Hepatocyte (in vitro differentiated cells): Measurements from ENCODE around the gene SNX1.

Experiments used
- CTCF ChIP-seq: fragments of 200-600 bp; sonication (generic); IDR thresholded peaks from 2 replicates; pipeline ENCODE4 v1.5.1; 2016; ENCODE audit warnings: antibody characterized with exemption, mild to moderate bottlenecking; ENCODE audit not compliant: poor library complexity
- EZH2 ChIP-seq: fragments of 200-600 bp; sonication (generic); IDR thresholded peaks from 2 replicates; pipeline ENCODE4 v1.6.1; 2016; ENCODE audit warnings: antibody characterized with exemption, mild to moderate bottlenecking, borderline replicate concordance
- EZH2phosphoT487 ChIP-seq: fragments of 200-600 bp; sonication (generic); IDR thresholded peaks from one replicate; pipeline ENCODE4 v1.6.1; 2018; ENCODE audit warnings: antibody characterized with exemption, mild to moderate bottlenecking, low read depth, moderate library complexity; ENCODE audit not compliant: unreplicated experiment, severe bottlenecking

GRCh38 chr15:64187396-64188191 lies 91.8 kb downstream of the SNX1 start:
- no peak for TF ChIP-seq EZH2
- TF ChIP-seq CTCF, result no peak
- TF ChIP-seq EZH2phosphoT487, result no peak
